Endothelial cell of umbilical vein (primary cell): Measurements from ENCODE around the gene KIR3DL2. TPM values are rescaled to one million over a fixed set of nuclear protein-coding genes. Genes with fewer than 3 reads are reported as not detected.

Source experiments
- BruUV-seq: library from RNA; stranded (reverse); fragments of 400-500 nt; replicated peaks from 2 replicates; lab custom pipeline; 2021; lab: Mats Ljungman, UMichigan
- CTCF ChIA-PET: fragments of 300-600, 350-600 bp; sonication (Branson Sonifier 250); formaldehyde crosslinking; loops from one replicate; lab custom pipeline; 2021; ENCODE audit warnings: antibody characterized with exemption, inconsistent platforms; lab: Charles Lee
- POLR2A ChIA-PET: fragments of 300-600, 350-600 bp; sonication (Branson Sonifier 250); formaldehyde crosslinking; loops from one replicate; lab custom pipeline; 2021; ENCODE audit warnings: antibody characterized with exemption, inconsistent platforms; lab: Charles Lee
- DNase-seq: peaks from one replicate; pipeline ENCODE4 v3.0.0-alpha.2; 2011; ENCODE audit warnings: low read depth, low spot score
- FAIRE-seq: peaks from 2 replicates; lab custom pipeline; 2011; peaks lifted over from hg19 to GRCh38; lab: Jason Lieb, UNC
- H2AFZ ChIP-seq: 2 replicates; pipeline ENCODE4 v1.6.0; 2012; ENCODE audit warnings: low read depth, low read length, control low read depth, inconsistent platforms
- H3K27ac ChIP-seq: 2 replicates; pipeline ENCODE4 v1.5.1; 2011; ENCODE audit warnings: low read depth, mild to moderate bottlenecking, control low read depth, low read length, moderate library complexity; ENCODE audit not compliant: insufficient read depth
- H3K27me3 ChIP-seq, 2 experiments: 2 replicates each; pipeline versions ENCODE4 v1.6.0 to v1.6.1; 2011; ENCODE audit warnings: low read length in 2 of 2, mixed read lengths in 1 of 2; ENCODE audit not compliant: control insufficient read depth in 2 of 2, insufficient read depth in 2 of 2
- H3K36me3 ChIP-seq, 2 experiments: 2 replicates in 1 of 2; 3 replicates in 1 of 2; pipeline ENCODE4 v1.5.1; 2011; ENCODE audit warnings: low read length in 2 of 2, mild to moderate bottlenecking in 1 of 2, moderate library complexity in 1 of 2; ENCODE audit not compliant: control insufficient read depth in 2 of 2, insufficient read depth in 2 of 2; ENCODE audit errors: extremely low read depth in 1 of 2
- H3K4me1 ChIP-seq: 3 replicates; pipeline ENCODE4 v1.5.1; 2011; ENCODE audit warnings: mild to moderate bottlenecking, low read length; ENCODE audit not compliant: control insufficient read depth, insufficient read depth; ENCODE audit errors: extremely low read depth
- H3K4me2 ChIP-seq: 2 replicates; pipeline ENCODE4 v1.6.1; 2011; ENCODE audit warnings: low read length, control low read depth, mixed read lengths; ENCODE audit not compliant: insufficient read depth
- H3K4me3 ChIP-seq, 3 experiments: fragments of 200-600 bp in 1 of 3; sonication (generic), shearing (Covaris generic) in 1 of 3; replicated peaks in 1 of 3; 2 replicates each; pipeline ENCODE4 v1.5.1; 2011 to 2016; ENCODE audit warnings: control low read depth in 3 of 3, low read length in 3 of 3, mild to moderate bottlenecking in 2 of 3, inconsistent platforms in 1 of 3, low read depth in 1 of 3, moderate library complexity in 1 of 3; ENCODE audit not compliant: insufficient read depth in 1 of 3
- H3K79me2 ChIP-seq: 2 replicates; pipeline ENCODE4 v1.6.0; 2012; ENCODE audit warnings: low read length, inconsistent platforms; ENCODE audit not compliant: control insufficient read depth, insufficient read depth
- H3K9ac ChIP-seq: replicated peaks from 2 replicates; pipeline ENCODE3; 2011; ENCODE audit warnings: low read length, control low read depth; ENCODE audit not compliant: insufficient read depth; ENCODE audit errors: extremely low read depth
- H3K9me1 ChIP-seq: replicated peaks from 3 replicates; pipeline ENCODE4 v1.6.0; 2011; ENCODE audit warnings: mild to moderate bottlenecking, low read length; ENCODE audit not compliant: control insufficient read depth, insufficient read depth; ENCODE audit errors: extremely low read depth
- H3K9me3 ChIP-seq: replicated peaks from 2 replicates; pipeline ENCODE4 v1.5.1; 2012; ENCODE audit warnings: low read length, inconsistent platforms; ENCODE audit not compliant: control insufficient read depth, insufficient read depth
- H4K20me1 ChIP-seq: replicated peaks from 2 replicates; pipeline ENCODE3; 2011; ENCODE audit warnings: mild to moderate bottlenecking, low read length; ENCODE audit not compliant: control insufficient read depth, insufficient read depth; ENCODE audit errors: extremely low read depth
- CTCF ChIP-seq, 2 donors: IDR thresholded peaks; 1 replicate in 1 of 2; 2 replicates in 1 of 2; pipeline ENCODE4 v1.5.1; 2011; ENCODE audit warnings: low read length in 2 of 2, mild to moderate bottlenecking in 2 of 2, moderate library complexity in 2 of 2, control low read depth in 1 of 2, inconsistent platforms in 1 of 2, low read depth in 1 of 2; ENCODE audit not compliant: insufficient read depth in 1 of 2; ENCODE audit errors: extremely low read depth in 1 of 2
- EZH2 ChIP-seq: IDR thresholded peaks from 2 replicates; pipeline ENCODE4 v1.6.1; 2012; ENCODE audit warnings: borderline replicate concordance, low read depth, mild to moderate bottlenecking, moderate library complexity, low read length, inconsistent platforms; ENCODE audit not compliant: severe bottlenecking
- FOS ChIP-seq: IDR thresholded peaks from 2 replicates; pipeline ENCODE4 v1.6.1; 2011; ENCODE audit warnings: mild to moderate bottlenecking, low read length, moderate library complexity, borderline replicate concordance; ENCODE audit not compliant: insufficient read depth
- GATA2 ChIP-seq: IDR thresholded peaks from 2 replicates; pipeline ENCODE4 v1.7.0; 2011; ENCODE audit warnings: low read depth, mild to moderate bottlenecking, moderate library complexity, mixed read lengths, low read length; ENCODE audit not compliant: insufficient read length, insufficient read depth
- JUN ChIP-seq: IDR thresholded peaks from 2 replicates; pipeline ENCODE4 v1.6.1; 2011; ENCODE audit warnings: borderline replicate concordance, low read depth; ENCODE audit not compliant: insufficient read length, insufficient read depth
- MAX ChIP-seq: IDR thresholded peaks from 2 replicates; pipeline ENCODE4 v1.6.1; 2011; ENCODE audit not compliant: insufficient read depth, insufficient read length
- MYC ChIP-seq: IDR thresholded peaks from one replicate; pipeline ENCODE4 v1.6.1; 2011; ENCODE audit warnings: mild to moderate bottlenecking, low read depth, low read length
- POLR2A ChIP-seq: IDR thresholded peaks from 2 replicates; pipeline ENCODE4 v1.6.1; 2012; ENCODE audit warnings: low read depth, mild to moderate bottlenecking, control low read depth, low read length
- POLR2AphosphoS5 ChIP-seq: IDR thresholded peaks from 2 replicates; pipeline ENCODE4 v1.6.1; 2012; ENCODE audit warnings: low read depth, mild to moderate bottlenecking, control low read depth, low read length, moderate library complexity; ENCODE audit not compliant: insufficient read depth
- dilution Hi-C: fragments of 300-500 bp; cut with MboI; formaldehyde crosslinking; loops from one replicate; pipeline ENCODE4 v1.15.0; 2019; ENCODE audit warnings: low sequenced_read_pairs; ENCODE audit not compliant: extremely low pct_ligation_motif_present
- intact Hi-C: fragments of 100-400 bp; cut with micrococcal nuclease; formaldehyde crosslinking; loops from one replicate; pipeline ENCODE4 v1.10.0; 2022
- polyA plus RNA-seq, 4 experiments: library from polyadenylated mRNA; depleted of rRNA in 3 of 4; stranded (reverse) in 3 of 4; unstranded in 1 of 4; fragments of >200 nt; gene quantifications; 2 replicates each; pipeline versions ENCODE4 v1.2.1 to v1.2.3, GENCODE V29; 2011 to 2012; ENCODE audit warnings: missing spikeins in 1 of 4
- total RNA-seq: library from RNA; stranded (reverse); gene quantifications from 2 replicates; pipeline ENCODE4 v1.2.3, GENCODE V29; 2021

Gene KIR3DL2
- total and polyA plus RNA-seq, 2 donors (not counting 3 experiments of a cell fraction or from before 2014, with no cell fraction given), result not detected

GRCh38 chr19:54883228-54883627 lies 33.0 kb downstream of the KIR3DL2 start:
- Histone ChIP-seq H3K9ac (no peak overlapping the region), H3K9me1 (no peaks in the 10 kb centered on the region), H3K79me2 (no peaks in the 10 kb centered on the region), H3K4me3 (no peak overlapping the region), H3K27ac (no peak overlapping the region), H3K27me3 (no peaks in the 10 kb centered on the region), H3K36me3 (no peaks in the 10 kb centered on the region), H3K4me2 (no peak overlapping the region), H3K4me1 (no peaks in the 10 kb centered on the region), H4K20me1 (no peaks in the 10 kb centered on the region), H2AFZ (no peak overlapping the region), H3K9me3 (no peaks in the 10 kb centered on the region)
- ChIA-PET CTCF (no interaction called here), POLR2A (no interaction called here)
- DNase-seq (no peak), FAIRE-seq (no peak)
- dilution Hi-C loops (no loop called here), intact Hi-C loops (loop anchor here (5.0 kb wide), 1 partner anchor 204 kb away; no protein-coding TSS in a partner anchor)
- TF ChIP-seq POLR2AphosphoS5 (no peak), MYC (no peak), MAX (no peak), GATA2 (no peak), EZH2 (no peak), CTCF (IDR thresholded peaks at IDR 0.05; ENCODE audit: extremely low read depth in 1 of 2, insufficient read depth in 1 of 2, low read depth in 1 of 2, low read length in 2 of 2) (no peak), POLR2A (no peak), JUN (no peak), FOS (no peak)
- no TSS peak for BruUV-seq
